Fibroblast of pulmonary artery (primary cell): ENCODE results near the gene MALRD1.

ENCODE experiments used
- DNase-seq: peaks from one replicate; pipeline ENCODE4 v3.0.0-alpha.2; 2010; ENCODE audit warnings: low read depth
- H3K4me3 ChIP-seq: replicated peaks from 2 replicates; pipeline ENCODE4 v1.5.1; 2011; ENCODE audit warnings: low read depth, mild to moderate bottlenecking, control low read depth, low read length, moderate library complexity
- CTCF ChIP-seq: IDR thresholded peaks from 2 replicates; pipeline ENCODE4 v1.5.1; 2011; ENCODE audit warnings: mild to moderate bottlenecking, control low read depth, low read length, inconsistent platforms; ENCODE audit errors: missing control alignments

Gene MALRD1

GRCh38 chr10:19532411-19532810 lies 483.8 kb downstream of the MALRD1 start:
- DNase-seq = no peak
- no peak overlapping the region for H3K4me3 ChIP-seq
- TF ChIP-seq CTCF = no peak

GRCh38 chr10:19541299-19541698 lies 492.7 kb downstream of the MALRD1 start:
- no peak for TF ChIP-seq CTCF
- no peak overlapping the region for H3K4me3 ChIP-seq
- no peak for DNase-seq

- no peak overlapping the region for H3K4me3 ChIP-seq
- DNase-seq = no peak
- TF ChIP-seq CTCF = no peak
Measured at GRCh38 chr10:19546224-19546623, 497.6 kb downstream of the MALRD1 start.

- DNase-seq = no peak
- TF ChIP-seq CTCF = no peak
- H3K4me3 ChIP-seq = no peak overlapping the region
Measured at GRCh38 chr10:19549503-19549902, 500.9 kb downstream of the MALRD1 start.

GRCh38 chr10:19556666-19557065 lies 508.1 kb downstream of the MALRD1 start:
- TF ChIP-seq CTCF = no peak
- no peak for DNase-seq
- H3K4me3 ChIP-seq = no peak overlapping the region

GRCh38 chr10:19561181-19561580 lies 512.6 kb downstream of the MALRD1 start:
- no peak for TF ChIP-seq CTCF
- H3K4me3 ChIP-seq = no peak overlapping the region
- no peak for DNase-seq

GRCh38 chr10:19563388-19564141 lies 515.0 kb downstream of the MALRD1 start:
- no peak for TF ChIP-seq CTCF
- no peak for DNase-seq
- no peak overlapping the region for H3K4me3 ChIP-seq
